Measurements from ENCODE around the gene CEP89.
"Not testable (repeated sequence)": the region's sequence is repeated elsewhere in the genome, so short reads cannot be mapped to it uniquely, and the experiment has no call there.

Gene CEP89

DNA sequence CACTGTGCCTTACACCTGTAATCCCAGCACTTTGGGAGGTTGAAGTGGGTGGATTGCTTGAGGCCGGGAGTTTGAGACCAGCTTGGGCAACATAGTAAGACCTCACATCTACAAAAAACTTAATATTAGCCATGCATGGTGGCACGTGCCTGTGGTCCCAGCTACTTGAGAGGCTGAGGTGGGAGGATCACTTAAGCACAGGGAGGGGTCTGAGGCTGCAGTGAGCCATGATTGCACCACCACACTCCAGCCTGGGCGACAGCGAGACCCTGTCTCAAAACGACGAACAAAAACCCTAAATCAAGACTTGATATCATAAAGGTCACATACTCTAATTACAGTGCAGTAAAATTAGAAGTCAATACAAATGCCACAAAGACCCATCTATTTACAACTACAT, 119.5 kb downstream of the CEP89 start:
- Histone ChIP-seq H3K4me1 (ENCODE audit: low read length) (no peaks in the 10 kb centered on the region), H3K79me2 (ENCODE audit: low read length) (no peaks in the 10 kb centered on the region), H3K27me3 (replicated peaks; ENCODE audit: insufficient read depth, low read length) (no peaks in the 10 kb centered on the region), H3F3A (ENCODE audit: insufficient read depth, low read length) (no peaks in the 10 kb centered on the region), H3K9me2 (replicated peaks; ENCODE audit: insufficient read depth, low read length) (no peaks in the 10 kb centered on the region), H3K9me3 (replicated peaks; ENCODE audit: insufficient read depth, low read length) (no peaks in the 10 kb centered on the region), H4K20me1 (ENCODE audit: insufficient read depth, low read length) (no peaks in the 10 kb centered on the region), H3K4me3 (ENCODE audit: low read length) (no peak overlapping the region), H2AFZ (ENCODE audit: low read length) (no peak overlapping the region), H3K36me3 (replicated peaks; ENCODE audit: insufficient read depth, low read length) (no peaks in the 10 kb centered on the region), H3K4me2 (ENCODE audit: low read depth, low read length) (no peak overlapping the region), H3K9ac (ENCODE audit: low read length) (no peak overlapping the region), H3K27ac (ENCODE audit: low read length) (no peak overlapping the region)
- TF ChIP-seq EZH2 (optimal IDR thresholded peaks at IDR 0.05; ENCODE audit: low read depth, low read length) (no peak), CTCF (IDR thresholded peaks at IDR 0.05; ENCODE audit: low read length) (no peak), EZH2phosphoT487 (IDR thresholded peaks at IDR 0.05; ENCODE audit: low read length) (no peak)
- no peak for DNase-seq

DNA sequence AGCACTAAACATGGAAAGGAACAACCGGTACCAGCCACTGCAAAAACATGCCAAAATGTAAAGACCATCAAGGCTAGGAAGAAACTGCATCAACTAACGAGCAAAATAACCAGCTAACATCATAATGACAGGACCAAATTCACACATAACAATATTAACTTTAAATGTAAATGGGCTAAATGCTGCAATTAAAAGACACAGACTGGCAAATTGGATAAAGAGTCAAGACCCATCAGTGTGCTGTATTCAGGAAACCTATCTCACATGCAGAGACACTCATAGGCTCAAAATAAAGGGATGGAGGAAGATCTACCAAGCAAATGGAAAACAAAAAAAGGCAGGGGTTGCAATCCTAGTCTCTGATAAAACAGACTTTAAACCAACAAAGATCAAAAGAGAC, 123.7 kb downstream of the CEP89 start:
- H3F3A ChIP-seq (ENCODE audit: insufficient read depth, low read length); H2AFZ ChIP-seq (ENCODE audit: low read length); H3K4me2 ChIP-seq (ENCODE audit: low read depth, low read length); H3K9ac ChIP-seq (ENCODE audit: low read length); H3K27me3 ChIP-seq (replicated peaks; ENCODE audit: insufficient read depth, low read length); H3K4me3 ChIP-seq (ENCODE audit: low read length); H3K9me3 ChIP-seq (replicated peaks; ENCODE audit: insufficient read depth, low read length); H3K4me1 ChIP-seq (ENCODE audit: low read length); H4K20me1 ChIP-seq (ENCODE audit: insufficient read depth, low read length); H3K27ac ChIP-seq (ENCODE audit: low read length); H3K79me2 ChIP-seq (ENCODE audit: low read length); H3K36me3 ChIP-seq (replicated peaks; ENCODE audit: insufficient read depth, low read length); H3K9me2 ChIP-seq (replicated peaks; ENCODE audit: insufficient read depth, low read length); DNase-seq: not testable (repeated sequence)

DNA sequence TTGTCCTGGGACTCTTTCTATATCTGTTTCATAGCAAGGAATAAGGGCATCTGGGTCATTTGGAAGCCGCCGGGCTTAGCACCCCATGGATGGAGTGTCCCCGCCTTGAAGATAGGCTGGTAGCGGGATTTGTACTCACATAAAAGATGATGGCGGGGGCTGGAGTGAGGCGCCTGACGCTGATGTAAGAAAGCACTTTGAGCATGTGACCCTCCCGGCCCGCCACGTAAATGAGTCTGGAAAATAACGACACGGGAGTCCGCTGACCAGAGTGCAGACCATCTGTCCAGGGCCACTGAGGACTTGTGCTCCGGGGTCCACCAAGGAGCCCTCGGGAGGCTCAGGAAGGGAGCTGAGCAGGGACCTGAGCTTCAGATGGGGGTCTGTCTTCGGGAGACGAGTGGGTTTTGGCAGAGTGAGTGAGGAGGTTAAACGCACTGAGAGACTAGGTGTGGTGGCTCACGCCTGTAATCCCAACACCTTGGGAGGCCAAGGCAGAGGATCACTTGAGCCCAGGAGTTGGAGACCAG, 128.0 kb downstream of the CEP89 start:
- no peak overlapping the region for H2AFZ ChIP-seq (ENCODE audit: low read length)
- no peaks in the 10 kb centered on the region for H3K36me3 ChIP-seq (replicated peaks; ENCODE audit: insufficient read depth, low read length)
- no peaks in the 10 kb centered on the region for H4K20me1 ChIP-seq (ENCODE audit: insufficient read depth, low read length)
- H3K79me2 ChIP-seq (ENCODE audit: low read length) = no peaks in the 10 kb centered on the region
- H3K4me3 ChIP-seq (ENCODE audit: low read length) = no peak overlapping the region
- no peak for TF ChIP-seq EZH2phosphoT487 (IDR thresholded peaks at IDR 0.05; ENCODE audit: low read length)
- TF ChIP-seq CTCF (IDR thresholded peaks at IDR 0.05; ENCODE audit: low read length) = no peak
- no peaks in the 10 kb centered on the region for H3F3A ChIP-seq (ENCODE audit: insufficient read depth, low read length)
- no peak overlapping the region for H3K9ac ChIP-seq (ENCODE audit: low read length)
- H3K27me3 ChIP-seq (replicated peaks; ENCODE audit: insufficient read depth, low read length) = no peaks in the 10 kb centered on the region
- no peak for DNase-seq
- no peaks in the 10 kb centered on the region for H3K9me2 ChIP-seq (replicated peaks; ENCODE audit: insufficient read depth, low read length)
- no peak overlapping the region for H3K27ac ChIP-seq (ENCODE audit: low read length)
- H3K4me1 ChIP-seq (ENCODE audit: low read length) = no peaks in the 10 kb centered on the region
- H3K9me3 ChIP-seq (replicated peaks; ENCODE audit: insufficient read depth, low read length) = no peaks in the 10 kb centered on the region
- no peak overlapping the region for H3K4me2 ChIP-seq (ENCODE audit: low read depth, low read length)

- H3K27me3 ChIP-seq (replicated peaks; ENCODE audit: insufficient read depth, low read length) = no peaks in the 10 kb centered on the region
- no peak overlapping the region for H3K4me3 ChIP-seq (ENCODE audit: low read length)
- H3K9ac ChIP-seq (ENCODE audit: low read length) = no peak overlapping the region
- H3K9me3 ChIP-seq (replicated peaks; ENCODE audit: insufficient read depth, low read length) = no peaks in the 10 kb centered on the region
- H3K4me1 ChIP-seq (ENCODE audit: low read length) = no peaks in the 10 kb centered on the region
- no peaks in the 10 kb centered on the region for H4K20me1 ChIP-seq (ENCODE audit: insufficient read depth, low read length)
- no peak overlapping the region for H2AFZ ChIP-seq (ENCODE audit: low read length)
- no peaks in the 10 kb centered on the region for H3F3A ChIP-seq (ENCODE audit: insufficient read depth, low read length)
- H3K36me3 ChIP-seq (replicated peaks; ENCODE audit: insufficient read depth, low read length) = no peaks in the 10 kb centered on the region
- H3K9me2 ChIP-seq (replicated peaks; ENCODE audit: insufficient read depth, low read length) = no peaks in the 10 kb centered on the region
- H3K79me2 ChIP-seq (ENCODE audit: low read length) = no peaks in the 10 kb centered on the region
- no peak for DNase-seq
- H3K4me2 ChIP-seq (ENCODE audit: low read depth, low read length) = no peak overlapping the region
- TF ChIP-seq EZH2 (optimal IDR thresholded peaks at IDR 0.05; ENCODE audit: low read depth, low read length) = no peak
- no peak overlapping the region for H3K27ac ChIP-seq (ENCODE audit: low read length)
These were observed 129.7 kb downstream of the CEP89 start for GRCh38 chr19:32842061-32842460.
